Stimulated activated naive CD8-positive, alpha-beta T cell treated with anti-CD3 and anti-CD28 coated beads, Interleukin-15, Interleukin-2, amounts not matched to agents 100 ng/mL and 50 ng/mL, for 24 hours (primary cell): ENCODE results near the gene ABCG1.
"Not testable (repeated sequence)": the region's sequence is repeated elsewhere in the genome, so short reads cannot be mapped to it uniquely, and the experiment has no call there.

Source experiments
- H3K27ac Mint-ChIP-seq: one replicate; pipeline ENCODE4 v1.8.0; 2021; ENCODE audit warnings: mild to moderate bottlenecking, mixed read lengths
- H3K27me3 Mint-ChIP-seq: one replicate; pipeline ENCODE4 v1.8.0; 2021; ENCODE audit warnings: mixed read lengths
- H3K36me3 Mint-ChIP-seq: one replicate; pipeline ENCODE4 v1.8.0; 2021; ENCODE audit warnings: low read depth, mixed read lengths
- H3K4me1 Mint-ChIP-seq: one replicate; pipeline ENCODE4 v1.8.0; 2021; ENCODE audit warnings: low read depth, mixed read lengths
- H3K4me3 Mint-ChIP-seq: one replicate; pipeline ENCODE4 v1.8.0; 2021; ENCODE audit warnings: mild to moderate bottlenecking, mixed read lengths
- H3K9me3 Mint-ChIP-seq: one replicate; pipeline ENCODE4 v1.8.0; 2021; ENCODE audit warnings: mixed read lengths

ABCG1 gene

GRCh38 chr21:42218836-42219605 is at the start of gene ABCG1:
ABCG1 (plus strand) TSS chr21:42219140; CDS start chr21:42219263, 123 bp downstream.
- H3K4me1 Mint-ChIP-seq: peaks cover 22% of the 10 kb centered on the region
- H3K36me3 Mint-ChIP-seq: no peaks in the 10 kb centered on the region
- peak within 1 kb of the TSS; percentile 87 for H3K4me3 Mint-ChIP-seq
- no peaks in the 10 kb centered on the region for H3K27me3 Mint-ChIP-seq
- peak within 1 kb of the TSS; percentile 56 for H3K27ac Mint-ChIP-seq
- peaks cover 7% of the 10 kb centered on the region for H3K9me3 Mint-ChIP-seq

GRCh38 chr21:42169758-42170157 is 49.2 kb upstream of the ABCG1 start:
- H3K27me3 Mint-ChIP-seq: no peaks in the 10 kb centered on the region
- no peaks in the 10 kb centered on the region for H3K4me1 Mint-ChIP-seq
- no peaks in the 10 kb centered on the region for H3K9me3 Mint-ChIP-seq
- no peak overlapping the region for H3K4me3 Mint-ChIP-seq
- no peaks in the 10 kb centered on the region for H3K36me3 Mint-ChIP-seq
- no peak overlapping the region for H3K27ac Mint-ChIP-seq

GRCh38 chr21:42171091-42172053 is 47.6 kb upstream of the ABCG1 start:
- Mint-ChIP-seq H3K36me3 (no peaks in the 10 kb centered on the region), H3K9me3 (no peaks in the 10 kb centered on the region), H3K4me1 (no peaks in the 10 kb centered on the region), H3K27ac (no peak overlapping the region), H3K4me3 (no peak overlapping the region), H3K27me3 (no peaks in the 10 kb centered on the region)

GRCh38 chr21:42172596-42173483 is 46.1 kb upstream of the ABCG1 start:
- H3K9me3 Mint-ChIP-seq: no peaks in the 10 kb centered on the region
- no peaks in the 10 kb centered on the region for H3K27me3 Mint-ChIP-seq
- no peaks in the 10 kb centered on the region for H3K4me1 Mint-ChIP-seq
- no peak overlapping the region for H3K27ac Mint-ChIP-seq
- no peak overlapping the region for H3K4me3 Mint-ChIP-seq
- H3K36me3 Mint-ChIP-seq: no peaks in the 10 kb centered on the region

GRCh38 chr21:42174173-42174572 is 44.8 kb upstream of the ABCG1 start:
- Mint-ChIP-seq H3K4me3 (no peak overlapping the region), H3K4me1 (no peaks in the 10 kb centered on the region), H3K36me3 (no peaks in the 10 kb centered on the region), H3K9me3 (no peaks in the 10 kb centered on the region), H3K27me3 (no peaks in the 10 kb centered on the region), H3K27ac (no peak overlapping the region)

GRCh38 chr21:42175110-42175710 is 43.7 kb upstream of the ABCG1 start:
- no peaks in the 10 kb centered on the region for H3K27me3 Mint-ChIP-seq
- H3K9me3 Mint-ChIP-seq: no peaks in the 10 kb centered on the region
- H3K36me3 Mint-ChIP-seq: no peaks in the 10 kb centered on the region
- H3K27ac Mint-ChIP-seq: no peak overlapping the region
- no peak overlapping the region for H3K4me3 Mint-ChIP-seq
- H3K4me1 Mint-ChIP-seq: no peaks in the 10 kb centered on the region

GRCh38 chr21:42176859-42177258 is 42.1 kb upstream of the ABCG1 start:
- no peaks in the 10 kb centered on the region for H3K27me3 Mint-ChIP-seq
- no peak overlapping the region for H3K27ac Mint-ChIP-seq
- no peaks in the 10 kb centered on the region for H3K4me1 Mint-ChIP-seq
- H3K36me3 Mint-ChIP-seq: no peaks in the 10 kb centered on the region
- H3K9me3 Mint-ChIP-seq: no peaks in the 10 kb centered on the region
- H3K4me3 Mint-ChIP-seq: no peak overlapping the region

- no peak overlapping the region for H3K27ac Mint-ChIP-seq
- no peak overlapping the region for H3K4me3 Mint-ChIP-seq
- H3K27me3 Mint-ChIP-seq: no peaks in the 10 kb centered on the region
- H3K4me1 Mint-ChIP-seq: no peaks in the 10 kb centered on the region
- H3K36me3 Mint-ChIP-seq: no peaks in the 10 kb centered on the region
- H3K9me3 Mint-ChIP-seq: no peaks in the 10 kb centered on the region
Observed at GRCh38 chr21:42179316-42179715, 39.6 kb upstream of the ABCG1 start.

GRCh38 chr21:42180001-42180400 is 38.9 kb upstream of the ABCG1 start:
- H3K27me3 Mint-ChIP-seq, H3K4me3 Mint-ChIP-seq, H3K4me1 Mint-ChIP-seq, H3K9me3 Mint-ChIP-seq, H3K27ac Mint-ChIP-seq, H3K36me3 Mint-ChIP-seq: not testable (repeated sequence)

- no peak overlapping the region for H3K4me3 Mint-ChIP-seq
- no peaks in the 10 kb centered on the region for H3K27me3 Mint-ChIP-seq
- peaks cover 27% of the 10 kb centered on the region for H3K4me1 Mint-ChIP-seq
- peaks cover 13% of the 10 kb centered on the region for H3K9me3 Mint-ChIP-seq
- no peak overlapping the region for H3K27ac Mint-ChIP-seq
- peaks cover 18% of the 10 kb centered on the region for H3K36me3 Mint-ChIP-seq
Observed at GRCh38 chr21:42182713-42183371, 36.1 kb upstream of the ABCG1 start.

- Mint-ChIP-seq H3K36me3 (peaks cover 18% of the 10 kb centered on the region), H3K9me3 (peaks cover 13% of the 10 kb centered on the region), H3K27me3 (no peaks in the 10 kb centered on the region), H3K27ac (no peak overlapping the region), H3K4me1 (peaks cover 35% of the 10 kb centered on the region), H3K4me3 (no peak overlapping the region)
Observed at GRCh38 chr21:42183374-42184266, 35.3 kb upstream of the ABCG1 start.

- Mint-ChIP-seq H3K27me3 (no peaks in the 10 kb centered on the region), H3K4me1 (peaks cover 60% of the 10 kb centered on the region), H3K36me3 (peaks cover 18% of the 10 kb centered on the region), H3K9me3 (peaks cover 13% of the 10 kb centered on the region), H3K27ac (peak overlapping the region; percentile 80), H3K4me3 (no peak overlapping the region)
Observed at GRCh38 chr21:42186591-42186990, 32.3 kb upstream of the ABCG1 start.

- H3K4me1 Mint-ChIP-seq: peaks cover 76% of the 10 kb centered on the region
- peak overlapping the region; percentile 71 for H3K4me3 Mint-ChIP-seq
- peak overlapping the region; percentile 94 for H3K27ac Mint-ChIP-seq
- peaks cover 18% of the 10 kb centered on the region for H3K36me3 Mint-ChIP-seq
- peaks cover 13% of the 10 kb centered on the region for H3K9me3 Mint-ChIP-seq
- no peaks in the 10 kb centered on the region for H3K27me3 Mint-ChIP-seq
Observed at GRCh38 chr21:42187976-42188653, 30.8 kb upstream of the ABCG1 start.
